NT2/D1 (cell line): ENCODE measurements around the gene MPO.

Experiments
- DNase-seq: peaks from one replicate; pipeline ENCODE4 v3.0.0-alpha.2; 2011; ENCODE audit warnings: low read depth, low spot score
- H3K27me3 ChIP-seq: 2 replicates; pipeline ENCODE4 v1.6.0; 2011; ENCODE audit warnings: mild to moderate bottlenecking; ENCODE audit not compliant: insufficient read length, insufficient read depth
- H3K36me3 ChIP-seq: 2 replicates; pipeline ENCODE4 v1.6.1; 2011; ENCODE audit warnings: mild to moderate bottlenecking, low read length, mixed read lengths; ENCODE audit not compliant: insufficient read depth, insufficient read length
- H3K4me1 ChIP-seq: 2 replicates; pipeline ENCODE4 v1.5.1; 2011; ENCODE audit not compliant: insufficient read depth, insufficient read length
- H3K4me3 ChIP-seq: 2 replicates; pipeline ENCODE4 v1.5.1; 2011; ENCODE audit warnings: low read depth; ENCODE audit not compliant: insufficient read length
- H3K9ac ChIP-seq: 2 replicates; pipeline ENCODE4 v1.6.0; 2011; ENCODE audit warnings: low read depth; ENCODE audit not compliant: insufficient read length
- H3K9me3 ChIP-seq: 2 replicates; pipeline ENCODE4 v1.5.1; 2011; ENCODE audit warnings: mild to moderate bottlenecking, low read length; ENCODE audit not compliant: insufficient read depth
- SUZ12 ChIP-seq: IDR thresholded peaks from 2 replicates; pipeline ENCODE4 v1.6.1; 2011; ENCODE audit not compliant: insufficient read length, insufficient read depth; ENCODE audit errors: extremely low read depth
- YY1 ChIP-seq: IDR thresholded peaks from 2 replicates; pipeline ENCODE4 v1.6.1; 2011; ENCODE audit not compliant: insufficient read length, insufficient read depth
- ZNF274 ChIP-seq: IDR thresholded peaks from 2 replicates; pipeline ENCODE4 v1.6.1; 2011; ENCODE audit warnings: mild to moderate bottlenecking, low read depth, low read length

MPO gene

DNA sequence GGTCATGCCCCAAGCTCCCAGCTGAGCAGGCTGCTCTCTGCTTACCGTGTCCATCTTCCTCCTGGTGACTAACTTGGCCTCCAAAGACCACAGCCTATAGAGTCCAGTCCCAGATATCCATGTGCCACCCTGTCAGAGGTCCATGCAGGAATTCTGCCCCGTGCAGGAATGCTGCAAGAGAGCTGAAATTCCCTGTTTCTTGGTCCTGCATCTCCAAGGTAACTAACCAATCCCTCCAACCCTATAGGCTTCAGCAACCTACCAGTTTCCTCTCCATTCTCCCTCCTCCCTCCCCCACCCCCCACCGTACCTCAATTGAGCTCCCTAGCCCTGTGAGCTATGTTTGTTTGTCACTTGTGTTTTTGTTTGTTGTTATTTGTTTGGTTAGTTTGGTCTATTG lies 52.1 kb downstream of the MPO start:
- no peaks in the 10 kb centered on the region for H3K27me3 ChIP-seq
- H3K9me3 ChIP-seq = peaks cover 7% of the 10 kb centered on the region; the same call in 1 of the 2 replicates
- H3K36me3 ChIP-seq = no peaks in the 10 kb centered on the region
- DNase-seq = no peak
- TF ChIP-seq ZNF274 (no peak), SUZ12 (no peak), YY1 (no peak)
- no peak overlapping the region for H3K9ac ChIP-seq
- H3K4me1 ChIP-seq = no peaks in the 10 kb centered on the region
- H3K4me3 ChIP-seq = no peak overlapping the region

DNA sequence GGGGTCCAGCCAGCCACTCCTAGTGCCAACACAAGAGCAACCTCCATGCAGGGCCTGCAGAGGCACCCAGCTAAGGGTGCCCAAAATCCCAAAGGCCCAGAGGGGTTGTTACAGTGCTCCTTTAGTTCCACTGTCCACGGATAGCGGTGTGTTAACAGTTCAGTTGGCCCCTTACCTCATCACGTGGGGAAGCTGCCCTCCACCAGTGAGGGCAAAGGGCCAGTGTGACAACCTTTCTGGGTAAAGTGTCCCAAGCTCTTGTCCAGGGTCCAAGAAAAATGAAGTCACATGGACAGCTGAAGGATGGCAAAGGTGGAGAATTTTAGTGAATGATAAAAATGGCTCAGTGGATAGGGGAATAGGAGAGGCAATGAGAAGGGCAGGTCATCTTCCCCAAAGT lies 53.0 kb downstream of the MPO start:
- H3K36me3 ChIP-seq = no peaks in the 10 kb centered on the region
- TF ChIP-seq ZNF274 = no peak
- no peak for TF ChIP-seq SUZ12
- no peak for TF ChIP-seq YY1
- no peak overlapping the region for H3K9ac ChIP-seq
- peaks cover 7% of the 10 kb centered on the region; the same call in 1 of the 2 replicates for H3K9me3 ChIP-seq
- no peaks in the 10 kb centered on the region for H3K4me1 ChIP-seq
- H3K27me3 ChIP-seq = no peaks in the 10 kb centered on the region
- no peak for DNase-seq
- H3K4me3 ChIP-seq = no peak overlapping the region

DNA sequence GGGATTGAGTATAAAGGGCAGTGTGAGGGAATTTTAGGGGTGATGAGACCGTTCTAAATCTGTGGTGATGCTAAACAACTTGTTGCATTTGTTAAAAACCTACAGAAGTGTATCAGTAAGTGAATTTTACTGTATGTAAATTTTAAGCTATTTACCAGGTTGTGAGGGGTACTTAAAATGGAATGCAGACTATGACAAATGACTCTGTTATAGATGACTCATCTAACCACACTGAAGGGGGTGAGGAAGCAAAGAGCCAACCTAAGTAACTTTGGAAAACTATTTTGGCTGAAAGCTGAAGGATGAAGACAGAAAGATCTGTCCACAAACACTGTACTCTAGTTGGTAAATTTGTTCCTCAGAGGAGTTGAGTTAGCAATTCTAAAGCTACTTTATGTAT lies 56.4 kb downstream of the MPO start:
- no peaks in the 10 kb centered on the region for H3K4me1 ChIP-seq
- H3K9ac ChIP-seq = no peak overlapping the region
- no peak overlapping the region for H3K4me3 ChIP-seq
- TF ChIP-seq ZNF274 (no peak), YY1 (no peak), SUZ12 (no peak)
- H3K27me3 ChIP-seq = no peaks in the 10 kb centered on the region
- peaks cover 7% of the 10 kb centered on the region; the same call in 1 of the 2 replicates for H3K9me3 ChIP-seq
- no peaks in the 10 kb centered on the region for H3K36me3 ChIP-seq
- DNase-seq = no peak
